ENCODE results near the gene ZC3H4. TPM values are rescaled to one million over a fixed set of nuclear protein-coding genes. Genes with fewer than 3 reads are reported as not detected.

The ZC3H4 gene
- total RNA-seq, 4 donors from 2014 or later = 26.2 to 34.7 (median 30.2) TPM

- Histone ChIP-seq H3K9me3 (no peaks in the 10 kb centered on the region), H3K27ac (replicated peaks in 1 of 4) (peak overlapping the region in 3 of 4 donors; percentile 20 to 79 (median 31)), H3K4me3 (no peak overlapping the region), H3K4me1 (peaks cover 6 to 53% (median 53%) of the 10 kb centered on the region in 4 donors), H3K27me3 (no peaks in the 10 kb centered on the region), H3K36me3 (peaks cover 16 to 66% (median 60%) of the 10 kb centered on the region in 4 donors)
- intact Hi-C loops (cut with DNase I) = loop anchor here (1.0 to 5.0 kb wide), 2 partner anchors 46 to 102 kb away; no protein-coding TSS in a partner anchor
- 77% methylated on average over 4 of the region's 5 CpGs for WGBS
- no peak for TF ChIP-seq CTCF (IDR thresholded peaks at IDR 0.05)
- TF ChIP-seq EP300 (IDR thresholded peaks at IDR 0.05) = no peak
- no peak for DNase-seq (ENCODE audit: extremely low spot score)
These were observed 32.3 kb upstream of the ZC3H4 start for GRCh38 chr19:47145639-47146486.

DNA sequence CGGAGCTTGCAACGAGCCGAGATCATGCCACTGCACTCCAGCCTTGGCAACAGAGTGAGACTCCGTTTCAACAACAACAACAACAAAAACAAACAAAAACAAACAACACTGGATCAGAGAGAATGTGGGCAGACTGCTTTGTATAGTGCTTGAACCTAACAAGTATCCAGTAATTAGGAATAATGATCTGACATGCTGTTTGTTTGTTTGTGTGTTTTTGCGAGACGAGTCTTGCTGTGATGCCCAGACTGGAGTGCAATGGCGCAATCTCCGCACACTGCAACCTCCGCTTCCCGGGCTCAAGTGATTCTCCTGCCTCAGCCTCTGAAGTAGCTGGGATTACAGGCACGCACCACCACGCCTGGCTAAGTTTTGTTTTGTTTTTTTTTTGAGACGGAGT lies 31.1 kb upstream of the ZC3H4 start:
- peak overlapping the region; percentile 78 to 86 (median 80) for H3K27ac ChIP-seq (replicated peaks in 1 of 4)
- no peaks in the 10 kb centered on the region for H3K9me3 ChIP-seq
- intact Hi-C loops (cut with DNase I) = loop anchor here (5.0 kb wide), 1 partner anchor 48 kb away; no protein-coding TSS in a partner anchor
- H3K4me1 ChIP-seq = peaks cover 3 to 51% (median 44%) of the 10 kb centered on the region in 4 donors
- DNase-seq (ENCODE audit: extremely low spot score) = no peak
- WGBS = 84% methylated on average over 13 of the region's 13 CpGs
- H3K4me3 ChIP-seq = no peak overlapping the region
- TF ChIP-seq POLR2AphosphoS5 (IDR thresholded peaks at IDR 0.05) (no peak), CTCF (IDR thresholded peaks at IDR 0.05) (no peak), POLR2A (IDR thresholded peaks at IDR 0.05; ENCODE audit: low read depth) (no peak), EP300 (IDR thresholded peaks at IDR 0.05) (no peak)
- no peaks in the 10 kb centered on the region for H3K27me3 ChIP-seq
- peaks cover 16 to 60% (median 52%) of the 10 kb centered on the region in 4 donors for H3K36me3 ChIP-seq

DNA sequence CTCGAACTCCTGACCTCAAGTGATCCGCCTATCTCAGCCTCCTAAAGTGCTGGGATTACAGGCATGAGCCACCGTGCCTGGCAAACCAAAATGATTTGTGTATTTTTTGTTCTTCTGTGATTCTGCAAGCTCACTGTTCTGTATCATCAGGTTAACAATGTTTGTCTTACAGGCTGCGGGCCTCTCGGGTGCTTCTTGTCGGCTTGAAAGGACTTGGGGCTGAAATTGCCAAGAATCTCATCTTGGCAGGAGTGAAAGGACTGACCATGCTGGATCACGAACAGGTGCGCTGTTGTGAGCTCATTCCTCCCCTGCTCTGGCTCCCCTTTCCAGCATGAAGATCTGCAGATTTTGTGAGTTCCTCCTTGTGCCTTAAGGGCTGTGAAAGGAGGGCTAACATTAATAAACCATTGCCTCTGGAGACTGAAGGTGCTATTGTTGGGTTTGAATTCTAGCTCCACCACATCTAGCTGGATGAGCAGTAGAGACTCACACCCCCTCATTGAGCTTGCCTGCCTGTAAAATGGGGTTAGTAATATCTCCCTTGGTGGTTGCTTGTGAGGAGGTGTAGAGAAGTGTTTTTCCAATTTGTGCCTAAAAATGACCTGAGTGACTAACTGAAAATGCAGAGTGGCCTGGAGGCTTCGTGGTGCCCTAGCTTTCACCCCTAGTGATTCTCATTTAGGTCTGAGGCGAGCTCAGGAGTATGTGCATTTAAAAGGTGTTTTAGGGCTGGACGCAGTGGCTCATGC lies 29.9 kb upstream of the ZC3H4 start:
- H3K9me3 ChIP-seq = no peaks in the 10 kb centered on the region
- no peaks in the 10 kb centered on the region for H3K27me3 ChIP-seq
- WGBS = 59% methylated on average over 10 of the region's 11 CpGs
- peak overlapping the region; percentile 78 to 86 (median 80) for H3K27ac ChIP-seq (replicated peaks in 1 of 4)
- DNase-seq (ENCODE audit: extremely low spot score) = no peak
- TF ChIP-seq POLR2AphosphoS5 (IDR thresholded peaks at IDR 0.05) (peak; percentile 57 to 69), POLR2A (IDR thresholded peaks at IDR 0.05; ENCODE audit: low read depth) (no peak)
- no peak overlapping the region for H3K4me3 ChIP-seq
- H3K36me3 ChIP-seq = peaks cover 16 to 52% (median 48%) of the 10 kb centered on the region in 4 donors
- intact Hi-C loops (cut with DNase I) = no loop called here
- H3K4me1 ChIP-seq = peaks cover 0 to 49% (median 40%) of the 10 kb centered on the region in 4 donors

GRCh38 chr19:47142779-47143178 lies 29.2 kb upstream of the ZC3H4 start:
- 74% methylated on average over 5 of the region's 5 CpGs for WGBS
- H3K4me1 ChIP-seq = peaks cover 0 to 57% (median 46%) of the 10 kb centered on the region in 4 donors

More at GRCh38 chr19:47142779-47143178, 29.2 kb upstream of the ZC3H4 start:
- peak overlapping the region; percentile 78 to 86 (median 80) for H3K27ac ChIP-seq (replicated peaks in 1 of 4)
- no peaks in the 10 kb centered on the region for H3K27me3 ChIP-seq
- no peak for TF ChIP-seq EP300 (IDR thresholded peaks at IDR 0.05)
- no peak for TF ChIP-seq POLR2AphosphoS5 (IDR thresholded peaks at IDR 0.05)
- TF ChIP-seq POLR2A (IDR thresholded peaks at IDR 0.05; ENCODE audit: low read depth) = no peak
- no peak for TF ChIP-seq CTCF (IDR thresholded peaks at IDR 0.05)
- H3K9me3 ChIP-seq = no peaks in the 10 kb centered on the region
- H3K36me3 ChIP-seq = peaks cover 16 to 49% (median 41%) of the 10 kb centered on the region in 4 donors
- H3K4me3 ChIP-seq = no peak overlapping the region
- DNase-seq (ENCODE audit: extremely low spot score) = no peak
- intact Hi-C loops (cut with DNase I) = no loop called here
